CD4-positive, CD25-positive, alpha-beta regulatory T cell (primary cell): ENCODE data around the gene DCDC1. TPM values are rescaled to one million over a fixed set of nuclear protein-coding genes. Genes with fewer than 3 reads are reported as not detected.

ENCODE experiments used
- ATAC-seq, 2 donors: fragments of 150-1000 bp; cut with Tn5 transposase; one replicate each; pipeline ENCODE4 v1.10.0; 2021; ENCODE audit warnings: low read depth in 2 of 2, moderate number of reproducible peaks in 2 of 2, moderate library complexity in 1 of 2
- DNase-seq, 3 donors: peaks; one replicate each; pipeline versions ENCODE4 v3.0.0 to v3.0.0-alpha.2; 2012 to 2022; ENCODE audit warnings: mixed read lengths in 1 of 3
- H3K27ac ChIP-seq: one replicate; pipeline ENCODE4 v1.7.0; 2013; ENCODE audit warnings: mild to moderate bottlenecking, low read length; ENCODE audit not compliant: insufficient read depth, poor library complexity, severe bottlenecking
- H3K27me3 ChIP-seq: one replicate; pipeline ENCODE4 v1.7.0; 2013; ENCODE audit warnings: low read length; ENCODE audit not compliant: control insufficient read depth, insufficient read depth
- H3K36me3 ChIP-seq: one replicate; pipeline ENCODE4 v1.7.0; 2013; ENCODE audit warnings: mild to moderate bottlenecking, low read length, moderate library complexity; ENCODE audit not compliant: control insufficient read depth, insufficient read depth
- H3K4me1 ChIP-seq: 2 replicates; pipeline ENCODE4 v1.7.0; 2013; ENCODE audit warnings: mild to moderate bottlenecking, low read length; ENCODE audit not compliant: insufficient read depth, control insufficient read depth, poor library complexity, severe bottlenecking
- H3K4me3 ChIP-seq: one replicate; pipeline ENCODE4 v1.7.0; 2013; ENCODE audit warnings: low read depth, mild to moderate bottlenecking, low read length, moderate library complexity
- H3K9me3 ChIP-seq, 2 experiments: 1 replicate in 1 of 2; 2 replicates in 1 of 2; pipeline ENCODE4 v1.7.0; 2013; ENCODE audit warnings: low read length in 2 of 2, mild to moderate bottlenecking in 1 of 2, moderate library complexity in 1 of 2; ENCODE audit not compliant: control insufficient read depth in 2 of 2
- H3K27ac Mint-ChIP-seq, 3 donors: one replicate each; pipeline ENCODE4 v1.8.0; 2020 to 2022; ENCODE audit warnings: mild to moderate bottlenecking in 3 of 3, mixed read lengths in 3 of 3, moderate library complexity in 2 of 3
- H3K27me3 Mint-ChIP-seq: one replicate; pipeline ENCODE4 v1.8.0; 2022; ENCODE audit warnings: mild to moderate bottlenecking, mixed read lengths
- H3K36me3 Mint-ChIP-seq: one replicate; pipeline ENCODE4 v1.8.0; 2020; ENCODE audit warnings: mixed read lengths
- H3K4me1 Mint-ChIP-seq, 4 donors: one replicate each; pipeline ENCODE4 v1.8.0; 2020 to 2022; ENCODE audit warnings: mixed read lengths in 4 of 4, mild to moderate bottlenecking in 1 of 4
- H3K4me3 Mint-ChIP-seq, 4 donors: one replicate each; pipeline ENCODE4 v1.8.0; 2020 to 2022; ENCODE audit warnings: mild to moderate bottlenecking in 4 of 4, mixed read lengths in 4 of 4, moderate library complexity in 3 of 4
- H3K9me3 Mint-ChIP-seq, 7 donors: one replicate each; pipeline ENCODE4 v1.8.0; 2020 to 2022; ENCODE audit warnings: mixed read lengths in 7 of 7, mild to moderate bottlenecking in 3 of 7, moderate library complexity in 2 of 7
- polyA plus RNA-seq, 4 donors: library from polyadenylated mRNA; unstranded; fragments of 300-500 nt; fragmentation: Illumina TruSeq; gene quantifications; one replicate each; pipeline ENCODE4 v1.2.3, GENCODE V29; 2021
- total RNA-seq: library from RNA; stranded (reverse); gene quantifications from one replicate; pipeline ENCODE4 v1.2.3, GENCODE V29; 2022

Gene DCDC1
- total RNA-seq (not detected), polyA plus RNA-seq (not detected)

DNA sequence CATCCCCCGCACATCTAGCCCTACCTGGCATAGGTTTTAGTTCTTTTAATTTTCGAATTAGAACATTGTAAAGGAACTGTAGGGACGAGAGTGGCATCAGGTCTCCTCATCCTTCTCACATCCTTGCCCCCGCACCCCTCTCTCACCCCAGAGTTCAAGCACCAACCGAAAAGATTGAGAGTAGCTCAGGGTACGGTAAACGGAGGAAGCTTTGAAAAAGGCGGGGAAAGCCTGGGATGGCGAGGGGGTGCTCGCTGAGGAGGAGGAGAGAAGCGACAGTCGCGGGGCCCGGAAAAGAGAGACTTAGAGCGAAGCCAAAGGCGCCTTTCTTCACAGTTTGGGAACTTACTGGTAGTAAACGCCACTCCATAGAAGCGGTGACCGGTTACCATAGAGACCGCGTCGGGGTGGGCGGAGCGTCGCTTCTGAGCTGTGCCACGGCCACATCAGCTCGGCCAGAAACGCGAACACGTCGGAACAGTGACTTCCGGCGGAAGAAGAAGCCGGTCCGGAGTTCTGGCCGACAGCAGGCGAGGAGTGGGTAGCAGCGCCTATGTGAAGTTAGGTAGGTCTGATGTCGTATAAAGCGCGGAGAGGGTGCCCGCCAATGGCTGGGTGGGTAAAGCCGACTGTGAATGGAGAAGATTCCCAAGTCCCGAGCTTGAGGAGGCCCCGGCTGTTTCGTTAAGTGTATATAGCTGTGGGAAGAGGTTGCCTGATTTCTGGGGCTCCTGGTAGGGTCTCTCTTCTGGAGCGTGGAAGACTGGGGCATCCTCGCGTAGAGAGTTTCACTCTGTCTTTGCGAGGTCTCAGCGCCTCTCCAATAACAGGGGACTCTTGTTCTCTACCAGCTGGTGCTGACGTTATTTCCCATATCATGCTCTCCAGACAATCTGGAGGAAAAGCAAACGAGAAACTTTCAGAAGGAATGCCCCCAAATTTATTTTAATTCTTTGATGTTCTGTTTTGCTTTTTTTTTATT, at the start of gene DCDC1, which contains the start of gene DNAJC24:
TSS of gene DCDC1 (minus strand) at position 392 of the 982 bp plus-strand sequence. CDS start 41,459 bp downstream, outside the sequence.
TSS of gene DNAJC24 (plus strand) at position 513 of the 982 bp plus-strand sequence. CDS start 889 bp downstream, outside the sequence.
- H3K36me3 ChIP-seq, result peaks cover 5% of the 10 kb centered on the region
- H3K36me3 Mint-ChIP-seq, result no peaks in the 10 kb centered on the region
- H3K9me3 Mint-ChIP-seq, result no peaks in the 10 kb centered on the region
- peaks cover 32% of the 10 kb centered on the region for H3K4me1 ChIP-seq
- H3K27ac ChIP-seq, result peak within 1 kb of the TSS; percentile 77
- ATAC-seq (peak; percentile 99 to 100), DNase-seq (peak; percentile 89 to 95 (median 89))
- H3K27ac Mint-ChIP-seq, result peak within 1 kb of the TSS; percentile 94 to 99 (median 96)
- H3K9me3 ChIP-seq, result no peaks in the 10 kb centered on the region
- H3K27me3 ChIP-seq, result peaks cover 4% of the 10 kb centered on the region
- H3K4me3 Mint-ChIP-seq, result peak within 1 kb of the TSS; percentile 89 to 99 (median 99)
- peaks cover 23 to 53% (median 44%) of the 10 kb centered on the region in 4 donors for H3K4me1 Mint-ChIP-seq
- peak within 1 kb of the TSS; percentile 93 for H3K4me3 ChIP-seq
- peaks cover 36% of the 10 kb centered on the region for H3K27me3 Mint-ChIP-seq

GRCh38 chr11:31419138-31419537, 49.6 kb upstream of the DCDC1 start:
- H3K4me1 Mint-ChIP-seq, result peaks cover 0 to 7% (median 0%) of the 10 kb centered on the region in 4 donors
- Histone ChIP-seq H3K27me3 (no peaks in the 10 kb centered on the region), H3K36me3 (peaks cover 9% of the 10 kb centered on the region), H3K9me3 (no peaks in the 10 kb centered on the region), H3K27ac (no peak overlapping the region), H3K4me1 (no peaks in the 10 kb centered on the region), H3K4me3 (no peak overlapping the region)
- no peaks in the 10 kb centered on the region for H3K27me3 Mint-ChIP-seq
- DNase-seq (no peak), ATAC-seq (no peak)
- no peak overlapping the region for H3K4me3 Mint-ChIP-seq
- H3K27ac Mint-ChIP-seq, result no peak overlapping the region
- peaks cover 11% of the 10 kb centered on the region for H3K36me3 Mint-ChIP-seq
- no peaks in the 10 kb centered on the region for H3K9me3 Mint-ChIP-seq

- no peak overlapping the region for H3K4me3 ChIP-seq
- H3K4me3 Mint-ChIP-seq, result no peak overlapping the region
- H3K36me3 Mint-ChIP-seq, result peaks cover 15% of the 10 kb centered on the region
- no peak for DNase-seq
- peaks cover 9% of the 10 kb centered on the region for H3K36me3 ChIP-seq
- no peak for ATAC-seq
- H3K27me3 Mint-ChIP-seq, result no peaks in the 10 kb centered on the region
- H3K27me3 ChIP-seq, result no peaks in the 10 kb centered on the region
- no peaks in the 10 kb centered on the region for H3K4me1 ChIP-seq
- H3K27ac Mint-ChIP-seq, result no peak overlapping the region
- peaks cover 0 to 7% (median 3%) of the 10 kb centered on the region in 4 donors for H3K4me1 Mint-ChIP-seq
- no peaks in the 10 kb centered on the region for H3K9me3 ChIP-seq
- H3K9me3 Mint-ChIP-seq, result no peaks in the 10 kb centered on the region
- H3K27ac ChIP-seq, result no peak overlapping the region
These were observed 48.3 kb upstream of the DCDC1 start for GRCh38 chr11:31417816-31418215.

GRCh38 chr11:31417357-31417756, 47.8 kb upstream of the DCDC1 start:
- Mint-ChIP-seq H3K27ac (no peak overlapping the region), H3K9me3 (peaks cover 0 to 1% (median 0%) of the 10 kb centered on the region in 7 donors), H3K36me3 (peaks cover 15% of the 10 kb centered on the region), H3K27me3 (no peaks in the 10 kb centered on the region), H3K4me1 (peaks cover 0 to 9% (median 5%) of the 10 kb centered on the region in 4 donors), H3K4me3 (no peak overlapping the region)
- no peaks in the 10 kb centered on the region for H3K4me1 ChIP-seq
- H3K27me3 ChIP-seq, result no peaks in the 10 kb centered on the region
- H3K4me3 ChIP-seq, result no peak overlapping the region
- no peaks in the 10 kb centered on the region for H3K9me3 ChIP-seq
- DNase-seq, result no peak
- no peak overlapping the region for H3K27ac ChIP-seq
- ATAC-seq, result no peak
- H3K36me3 ChIP-seq, result peaks cover 9% of the 10 kb centered on the region

DNA sequence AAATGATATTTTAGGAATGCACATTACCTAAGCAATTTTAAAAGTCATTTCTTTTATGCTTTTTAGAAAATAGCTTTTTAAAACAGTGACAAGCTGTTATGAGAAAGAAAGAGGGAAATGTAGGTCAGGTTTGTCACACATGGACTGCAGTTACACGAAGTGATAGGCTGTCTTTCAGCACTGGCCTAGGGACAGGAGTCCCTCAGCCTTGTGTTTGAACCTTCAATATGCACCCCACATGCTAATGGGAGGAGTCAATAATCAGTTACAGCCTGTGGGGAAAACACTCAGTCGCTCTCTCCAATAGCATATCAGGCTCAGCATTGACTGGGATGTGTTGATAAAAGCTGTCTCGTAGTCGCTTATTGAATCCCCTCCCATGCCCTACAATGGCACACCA, 45.9 kb upstream of the DCDC1 start:
- Histone ChIP-seq H3K27ac (no peak overlapping the region), H3K9me3 (no peaks in the 10 kb centered on the region), H3K4me1 (no peaks in the 10 kb centered on the region), H3K4me3 (no peak overlapping the region), H3K36me3 (peaks cover 9% of the 10 kb centered on the region), H3K27me3 (no peaks in the 10 kb centered on the region)
- Mint-ChIP-seq H3K4me3 (no peak overlapping the region), H3K36me3 (peaks cover 24% of the 10 kb centered on the region), H3K27ac (no peak overlapping the region), H3K4me1 (peaks cover 0 to 17% (median 8%) of the 10 kb centered on the region in 4 donors), H3K27me3 (no peaks in the 10 kb centered on the region), H3K9me3 (peaks cover 0 to 3% (median 0%) of the 10 kb centered on the region in 7 donors)
- ATAC-seq (no peak), DNase-seq (no peak)

GRCh38 chr11:31414338-31414737, 44.8 kb upstream of the DCDC1 start:
- Histone ChIP-seq H3K27ac (no peak overlapping the region), H3K9me3 (no peaks in the 10 kb centered on the region), H3K4me1 (no peaks in the 10 kb centered on the region), H3K4me3 (no peak overlapping the region), H3K27me3 (no peaks in the 10 kb centered on the region), H3K36me3 (peaks cover 9% of the 10 kb centered on the region)
- DNase-seq, result no peak
- Mint-ChIP-seq H3K27me3 (no peaks in the 10 kb centered on the region), H3K27ac (no peak overlapping the region), H3K36me3 (peaks cover 21% of the 10 kb centered on the region), H3K4me1 (peaks cover 0 to 17% (median 4%) of the 10 kb centered on the region in 4 donors), H3K9me3 (peaks cover 0 to 3% (median 0%) of the 10 kb centered on the region in 7 donors), H3K4me3 (no peak overlapping the region)
- ATAC-seq, result no peak

DNA sequence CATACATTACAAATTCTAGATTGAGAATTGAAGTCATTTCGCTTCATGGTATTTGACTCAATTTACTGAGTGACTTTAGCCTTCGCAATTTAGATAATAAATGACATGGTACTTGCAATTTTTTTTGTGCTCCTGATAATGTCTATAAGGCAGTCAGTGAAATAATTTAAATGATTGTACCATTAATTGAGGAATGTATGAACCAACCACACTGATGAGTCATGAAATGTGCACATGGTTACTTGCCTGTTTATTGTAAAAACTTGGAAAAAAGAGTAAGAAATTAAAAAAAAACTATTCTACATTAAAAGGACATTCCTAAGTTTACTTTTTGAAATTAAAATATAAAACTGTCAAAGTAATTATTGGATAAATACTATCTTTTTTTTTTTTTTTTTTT, 43.4 kb upstream of the DCDC1 start:
- Mint-ChIP-seq H3K4me1 (peaks cover 0 to 17% (median 4%) of the 10 kb centered on the region in 4 donors), H3K27ac (no peak overlapping the region), H3K36me3 (peaks cover 19% of the 10 kb centered on the region), H3K27me3 (no peaks in the 10 kb centered on the region), H3K4me3 (no peak overlapping the region), H3K9me3 (peaks cover 0 to 3% (median 0%) of the 10 kb centered on the region in 7 donors)
- H3K27ac ChIP-seq, result no peak overlapping the region
- no peak for DNase-seq
- no peaks in the 10 kb centered on the region for H3K27me3 ChIP-seq
- no peak overlapping the region for H3K4me3 ChIP-seq
- H3K9me3 ChIP-seq, result no peaks in the 10 kb centered on the region
- H3K36me3 ChIP-seq, result peaks cover 9% of the 10 kb centered on the region
- no peak for ATAC-seq
- H3K4me1 ChIP-seq, result no peaks in the 10 kb centered on the region
